SK-N-SH treated with all-trans-retinoic acid at 6 μM for 48 hours (cell line): ENCODE measurements around the gene SOHLH1.

Source experiments
- ARNTL ChIP-seq: fragments of 450-650 bp; formaldehyde crosslinking; IDR thresholded peaks from 2 replicates; pipeline ENCODE4 v1.5.0; 2020; ENCODE audit warnings: low read depth, mild to moderate bottlenecking, moderate library complexity, borderline replicate concordance
- BACH2 ChIP-seq: fragments of 250-450 bp; sonication (Bioruptor Pico); IDR thresholded peaks from 2 replicates; pipeline ENCODE4 v1.9.0; 2021; ENCODE audit warnings: mild to moderate bottlenecking, borderline replicate concordance
- CSDC2 ChIP-seq: fragments of 250-450 bp; sonication (Bioruptor Pico); IDR thresholded peaks from 2 replicates; pipeline ENCODE4 v1.5.0; 2020; ENCODE audit warnings: mild to moderate bottlenecking, moderate library complexity
- ISL1 ChIP-seq: fragments of 250-450 bp; sonication (Bioruptor Pico); IDR thresholded peaks from 2 replicates; pipeline ENCODE4 v2.1.2; 2022; ENCODE audit warnings: mild to moderate bottlenecking, moderate library complexity
- PPARA ChIP-seq: fragments of 250-450 bp; sonication (Bioruptor Pico); IDR thresholded peaks from 2 replicates; pipeline ENCODE4 v1.5.0; 2020; ENCODE audit warnings: mild to moderate bottlenecking, borderline replicate concordance
- RARB ChIP-seq: fragments of 250-450 bp; sonication (Bioruptor Pico); IDR thresholded peaks from 2 replicates; pipeline ENCODE4 v1.8.0; 2021; ENCODE audit warnings: mild to moderate bottlenecking, moderate library complexity
- ZFP3 ChIP-seq: fragments of 250-450 bp; sonication (Bioruptor Pico); IDR thresholded peaks from 2 replicates; pipeline ENCODE4 v1.5.0; 2020; ENCODE audit warnings: mild to moderate bottlenecking, moderate library complexity
- ZNF70 ChIP-seq: fragments of 450-650 bp; formaldehyde crosslinking; IDR thresholded peaks from 2 replicates; pipeline ENCODE4 v1.5.0; 2020; ENCODE audit warnings: mild to moderate bottlenecking, moderate library complexity
- TF ChIP-seq, protein P1 (sequence below): fragments of 250-450 bp; sonication (Bioruptor Pico); IDR thresholded peaks from 2 replicates; pipeline ENCODE4 v1.8.0; 2021; ENCODE audit warnings: low read depth, mild to moderate bottlenecking, moderate library complexity, borderline replicate concordance
- TF ChIP-seq, protein P2 (sequence below): fragments of 250-450 bp; sonication (Bioruptor Pico); IDR thresholded peaks from 2 replicates; pipeline ENCODE4 v1.8.0; 2020; ENCODE audit warnings: mild to moderate bottlenecking, moderate library complexity, borderline replicate concordance
- TF ChIP-seq, protein P3 (sequence below): fragments of 250-450 bp; sonication (Bioruptor Pico); IDR thresholded peaks from 2 replicates; pipeline ENCODE4 v1.5.0; 2020; ENCODE audit warnings: mild to moderate bottlenecking, moderate library complexity

DNA sequence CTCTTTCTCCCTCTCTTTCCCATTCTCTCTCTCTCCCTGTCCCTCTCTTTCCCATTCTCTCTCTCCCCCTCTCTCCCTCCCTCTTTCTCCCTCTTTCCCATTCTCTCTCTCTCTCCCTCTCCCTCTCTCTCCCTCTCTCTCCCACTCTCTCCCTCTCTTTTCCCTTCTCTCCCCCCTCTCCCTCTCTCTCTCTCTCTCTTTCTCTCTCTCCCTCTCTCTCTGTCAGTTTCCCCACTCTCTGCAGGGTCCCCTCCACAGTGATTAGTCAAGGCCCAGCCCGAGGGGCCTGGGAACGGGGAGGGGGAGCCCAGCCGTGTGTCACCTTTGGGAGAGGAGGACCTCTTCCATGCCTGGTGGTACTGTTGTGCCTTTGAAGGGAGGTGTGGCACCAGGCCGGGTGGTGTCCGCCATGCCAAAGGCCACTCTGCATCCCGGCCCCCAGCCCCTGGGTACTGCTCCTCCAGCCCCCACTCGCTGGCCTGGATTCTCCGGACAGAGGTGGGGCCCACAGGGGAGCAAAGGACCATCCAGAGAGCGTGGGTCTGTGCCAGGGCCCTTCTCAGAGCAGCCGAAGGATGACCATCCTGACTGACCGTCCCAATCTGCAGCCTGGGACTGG lies 28.1 kb upstream of the SOHLH1 start:
- TF ChIP-seq, protein P1, sequence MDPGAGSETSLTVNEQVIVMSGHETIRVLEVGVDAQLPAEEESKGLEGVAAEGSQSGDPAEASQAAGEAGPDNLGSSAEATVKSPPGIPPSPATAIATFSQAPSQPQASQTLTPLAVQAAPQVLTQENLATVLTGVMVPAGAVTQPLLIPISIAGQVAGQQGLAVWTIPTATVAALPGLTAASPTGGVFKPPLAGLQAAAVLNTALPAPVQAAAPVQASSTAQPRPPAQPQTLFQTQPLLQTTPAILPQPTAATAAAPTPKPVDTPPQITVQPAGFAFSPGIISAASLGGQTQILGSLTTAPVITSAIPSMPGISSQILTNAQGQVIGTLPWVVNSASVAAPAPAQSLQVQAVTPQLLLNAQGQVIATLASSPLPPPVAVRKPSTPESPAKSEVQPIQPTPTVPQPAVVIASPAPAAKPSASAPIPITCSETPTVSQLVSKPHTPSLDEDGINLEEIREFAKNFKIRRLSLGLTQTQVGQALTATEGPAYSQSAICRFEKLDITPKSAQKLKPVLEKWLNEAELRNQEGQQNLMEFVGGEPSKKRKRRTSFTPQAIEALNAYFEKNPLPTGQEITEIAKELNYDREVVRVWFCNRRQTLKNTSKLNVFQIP (CRISPR knock-in tag): no peak
- no peak for TF ChIP-seq ISL1
- TF ChIP-seq PPARA: no peak
- TF ChIP-seq, protein P2, sequence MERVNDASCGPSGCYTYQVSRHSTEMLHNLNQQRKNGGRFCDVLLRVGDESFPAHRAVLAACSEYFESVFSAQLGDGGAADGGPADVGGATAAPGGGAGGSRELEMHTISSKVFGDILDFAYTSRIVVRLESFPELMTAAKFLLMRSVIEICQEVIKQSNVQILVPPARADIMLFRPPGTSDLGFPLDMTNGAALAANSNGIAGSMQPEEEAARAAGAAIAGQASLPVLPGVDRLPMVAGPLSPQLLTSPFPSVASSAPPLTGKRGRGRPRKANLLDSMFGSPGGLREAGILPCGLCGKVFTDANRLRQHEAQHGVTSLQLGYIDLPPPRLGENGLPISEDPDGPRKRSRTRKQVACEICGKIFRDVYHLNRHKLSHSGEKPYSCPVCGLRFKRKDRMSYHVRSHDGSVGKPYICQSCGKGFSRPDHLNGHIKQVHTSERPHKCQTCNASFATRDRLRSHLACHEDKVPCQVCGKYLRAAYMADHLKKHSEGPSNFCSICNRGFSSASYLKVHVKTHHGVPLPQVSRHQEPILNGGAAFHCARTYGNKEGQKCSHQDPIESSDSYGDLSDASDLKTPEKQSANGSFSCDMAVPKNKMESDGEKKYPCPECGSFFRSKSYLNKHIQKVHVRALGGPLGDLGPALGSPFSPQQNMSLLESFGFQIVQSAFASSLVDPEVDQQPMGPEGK (CRISPR knock-in tag): no peak
- no peak for TF ChIP-seq CSDC2
- TF ChIP-seq, protein P3, sequence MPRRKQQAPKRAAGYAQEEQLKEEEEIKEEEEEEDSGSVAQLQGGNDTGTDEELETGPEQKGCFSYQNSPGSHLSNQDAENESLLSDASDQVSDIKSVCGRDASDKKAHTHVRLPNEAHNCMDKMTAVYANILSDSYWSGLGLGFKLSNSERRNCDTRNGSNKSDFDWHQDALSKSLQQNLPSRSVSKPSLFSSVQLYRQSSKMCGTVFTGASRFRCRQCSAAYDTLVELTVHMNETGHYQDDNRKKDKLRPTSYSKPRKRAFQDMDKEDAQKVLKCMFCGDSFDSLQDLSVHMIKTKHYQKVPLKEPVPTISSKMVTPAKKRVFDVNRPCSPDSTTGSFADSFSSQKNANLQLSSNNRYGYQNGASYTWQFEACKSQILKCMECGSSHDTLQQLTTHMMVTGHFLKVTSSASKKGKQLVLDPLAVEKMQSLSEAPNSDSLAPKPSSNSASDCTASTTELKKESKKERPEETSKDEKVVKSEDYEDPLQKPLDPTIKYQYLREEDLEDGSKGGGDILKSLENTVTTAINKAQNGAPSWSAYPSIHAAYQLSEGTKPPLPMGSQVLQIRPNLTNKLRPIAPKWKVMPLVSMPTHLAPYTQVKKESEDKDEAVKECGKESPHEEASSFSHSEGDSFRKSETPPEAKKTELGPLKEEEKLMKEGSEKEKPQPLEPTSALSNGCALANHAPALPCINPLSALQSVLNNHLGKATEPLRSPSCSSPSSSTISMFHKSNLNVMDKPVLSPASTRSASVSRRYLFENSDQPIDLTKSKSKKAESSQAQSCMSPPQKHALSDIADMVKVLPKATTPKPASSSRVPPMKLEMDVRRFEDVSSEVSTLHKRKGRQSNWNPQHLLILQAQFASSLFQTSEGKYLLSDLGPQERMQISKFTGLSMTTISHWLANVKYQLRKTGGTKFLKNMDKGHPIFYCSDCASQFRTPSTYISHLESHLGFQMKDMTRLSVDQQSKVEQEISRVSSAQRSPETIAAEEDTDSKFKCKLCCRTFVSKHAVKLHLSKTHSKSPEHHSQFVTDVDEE: no peak
- no peak for TF ChIP-seq ZFP3 (CRISPR knock-in tag)
- TF ChIP-seq RARB (CRISPR knock-in tag): no peak
- no peak for TF ChIP-seq BACH2
- no peak for TF ChIP-seq ARNTL (CRISPR knock-in tag)
- no peak for TF ChIP-seq ZNF70 (CRISPR knock-in tag)
